Stimulated activated CD4-positive, alpha-beta T cell treated with anti-CD3 and anti-CD28 coated beads, Interleukin-15, amount 100 ng/mL, for 1 hour (primary cell): ENCODE measurements around the gene MAIP1.

Experiments used
- DNase-seq, 2 donors: peaks; one replicate each; pipeline ENCODE4 v3.0.0-alpha.2; 2020; ENCODE audit warnings: low read depth in 1 of 2, low spot score in 1 of 2

Gene MAIP1

GRCh38 chr2:199946836-199947235 lies 8.5 kb upstream of the MAIP1 start:
- DNase-seq = no peak

- no peak for DNase-seq
Measured at GRCh38 chr2:199950396-199950795, 5.0 kb upstream of the MAIP1 start.

GRCh38 chr2:199951023-199951422 lies 4.4 kb upstream of the MAIP1 start:
- no peak for DNase-seq

- DNase-seq = no peak
Measured at GRCh38 chr2:199955007-199955338, 409 bp upstream of the MAIP1 start.

GRCh38 chr2:199956062-199956380 lies 639 bp downstream of the MAIP1 start:
- no peak for DNase-seq

- DNase-seq = no peak
Measured at GRCh38 chr2:199958014-199958413, 2.6 kb downstream of the MAIP1 start.

- no peak for DNase-seq
Measured at GRCh38 chr2:199962203-199962602, 6.8 kb downstream of the MAIP1 start.

- no peak for DNase-seq
Measured at GRCh38 chr2:199966405-199966804, 11.0 kb downstream of the MAIP1 start.

- DNase-seq = no peak
Measured at GRCh38 chr2:199966976-199967375, 11.6 kb downstream of the MAIP1 start.

- no peak for DNase-seq
Measured at GRCh38 chr2:199968126-199968525, 12.7 kb downstream of the MAIP1 start.

GRCh38 chr2:199972088-199972626 lies 16.8 kb downstream of the MAIP1 start:
- DNase-seq = no peak

- no peak for DNase-seq
Measured at GRCh38 chr2:199973703-199974102, 18.3 kb downstream of the MAIP1 start.

GRCh38 chr2:199975273-199975895 lies 20.0 kb downstream of the MAIP1 start:
- no peak for DNase-seq

- no peak for DNase-seq
Measured at GRCh38 chr2:199977984-199978415, 22.6 kb downstream of the MAIP1 start.

GRCh38 chr2:199979398-199979797 lies 24.0 kb downstream of the MAIP1 start:
- DNase-seq = no peak

GRCh38 chr2:199979832-199980628 lies 24.6 kb downstream of the MAIP1 start:
- DNase-seq = peak; percentile 61 to 73

GRCh38 chr2:199982126-199982843 lies 26.9 kb downstream of the MAIP1 start:
- DNase-seq = no peak

- DNase-seq = no peak
Measured at GRCh38 chr2:199983534-199983933, 28.2 kb downstream of the MAIP1 start.

- DNase-seq = no peak
Measured at GRCh38 chr2:199984159-199984558, 28.8 kb downstream of the MAIP1 start.

- DNase-seq = no peak
Measured at GRCh38 chr2:199984755-199985154, 29.4 kb downstream of the MAIP1 start.

GRCh38 chr2:199985625-199986207 lies 30.3 kb downstream of the MAIP1 start:
- DNase-seq = no peak

GRCh38 chr2:199987586-199987985 lies 32.2 kb downstream of the MAIP1 start:
- no peak for DNase-seq
